ENCODE data around the gene PDE9A. TPM values are rescaled to one million over a fixed set of nuclear protein-coding genes. Genes with fewer than 3 reads are reported as not detected.

The PDE9A gene
- total and polyA plus RNA-seq, 5 donors from 2014 or later, result 1.4 to 7.3 (median 2.6) TPM

DNA sequence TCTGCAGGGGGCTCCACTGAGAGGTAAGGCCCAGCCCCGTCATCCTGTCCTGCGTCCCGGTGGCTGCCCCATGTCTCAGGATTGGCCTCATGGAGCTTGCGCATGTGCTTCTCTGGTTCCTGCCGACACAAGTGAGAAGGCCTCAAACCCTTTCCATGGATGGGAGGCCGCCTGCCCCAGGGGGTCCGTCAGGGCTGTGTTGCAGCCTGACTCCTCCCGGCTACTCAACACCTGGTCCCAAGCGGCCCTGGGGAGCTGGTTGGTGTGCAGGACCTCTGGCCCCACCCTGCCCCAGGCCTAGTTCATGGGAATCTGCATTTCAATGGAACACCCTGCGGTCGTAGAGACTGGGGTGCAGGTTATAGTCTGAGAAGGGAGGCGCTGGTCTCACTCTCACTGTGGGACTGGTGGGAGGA, 21.1 kb upstream of the PDE9A start:
- Mint-ChIP-seq H3K27ac (no peak overlapping the region), H3K27me3 (no peaks in the 10 kb centered on the region), H3K9me3 (no peaks in the 10 kb centered on the region), H3K4me3 (no peak overlapping the region), H3K36me3 (no peaks in the 10 kb centered on the region), H3K4me1 (peaks cover 0 to 2% (median 0%) of the 10 kb centered on the region in 4 donors)
- Histone ChIP-seq H3K27me3 (ENCODE audit: control insufficient read depth, insufficient read depth, low read length) (peaks cover 2% of the 10 kb centered on the region), H3K36me3 (ENCODE audit: control insufficient read depth, insufficient read depth, low read length) (no peaks in the 10 kb centered on the region), H3K27ac (ENCODE audit: insufficient read depth, low read length, poor library complexity, severe bottlenecking) (no peak overlapping the region), H3K4me1 (ENCODE audit: control insufficient read depth, insufficient read depth, low read length, poor library complexity, severe bottlenecking) (no peaks in the 10 kb centered on the region), H3K9me3 (ENCODE audit: control insufficient read depth in 2 of 2, low read length in 2 of 2) (no peaks in the 10 kb centered on the region), H3K4me3 (ENCODE audit: low read depth, low read length) (no peak overlapping the region)
- ATAC-seq (ENCODE audit: low read depth in 2 of 2), result no peak
- no peak for DNase-seq

GRCh38 chr21:42632771-42633690, 20.4 kb upstream of the PDE9A start:
- Mint-ChIP-seq H3K9me3 (no peaks in the 10 kb centered on the region), H3K4me3 (no peak overlapping the region), H3K27me3 (no peaks in the 10 kb centered on the region), H3K27ac (no peak overlapping the region), H3K4me1 (peaks cover 0 to 2% (median 0%) of the 10 kb centered on the region in 4 donors), H3K36me3 (no peaks in the 10 kb centered on the region)
- H3K9me3 ChIP-seq (ENCODE audit: control insufficient read depth in 2 of 2, low read length in 2 of 2), result no peaks in the 10 kb centered on the region
- no peak for DNase-seq
- no peaks in the 10 kb centered on the region for H3K36me3 ChIP-seq (ENCODE audit: control insufficient read depth, insufficient read depth, low read length)
- peaks cover 2% of the 10 kb centered on the region for H3K27me3 ChIP-seq (ENCODE audit: control insufficient read depth, insufficient read depth, low read length)
- no peaks in the 10 kb centered on the region for H3K4me1 ChIP-seq (ENCODE audit: control insufficient read depth, insufficient read depth, low read length, poor library complexity, severe bottlenecking)
- ATAC-seq (ENCODE audit: low read depth in 2 of 2), result no peak
- no peak overlapping the region for H3K27ac ChIP-seq (ENCODE audit: insufficient read depth, low read length, poor library complexity, severe bottlenecking)
- H3K4me3 ChIP-seq (ENCODE audit: low read depth, low read length), result no peak overlapping the region

DNA sequence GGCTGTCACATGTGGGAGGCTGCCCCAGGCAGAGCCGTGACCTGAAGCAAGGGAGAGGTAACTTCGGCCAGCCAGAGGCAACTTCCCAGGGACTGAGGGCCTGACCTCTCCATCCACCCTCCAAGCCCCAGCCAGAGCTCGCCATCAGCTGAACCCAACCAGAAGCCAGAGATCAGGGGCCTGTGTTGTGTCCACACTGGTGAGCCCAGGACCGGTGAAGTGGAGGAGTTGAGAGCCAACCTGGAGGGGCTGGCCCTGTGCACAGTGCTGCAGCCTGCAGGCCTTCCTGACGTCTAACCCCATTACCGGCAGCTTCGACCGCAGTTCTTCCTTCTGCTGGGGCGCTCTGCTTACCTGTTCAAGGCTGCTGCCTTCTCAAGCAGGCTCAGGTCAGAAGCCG, 19.6 kb upstream of the PDE9A start:
- H3K27ac ChIP-seq (ENCODE audit: insufficient read depth, low read length, poor library complexity, severe bottlenecking), result no peak overlapping the region
- Mint-ChIP-seq H3K4me3 (no peak overlapping the region), H3K9me3 (no peaks in the 10 kb centered on the region), H3K27me3 (no peaks in the 10 kb centered on the region), H3K36me3 (no peaks in the 10 kb centered on the region), H3K4me1 (peaks cover 0 to 2% (median 0%) of the 10 kb centered on the region in 4 donors), H3K27ac (no peak overlapping the region)
- no peak overlapping the region for H3K4me3 ChIP-seq (ENCODE audit: low read depth, low read length)
- H3K9me3 ChIP-seq (ENCODE audit: control insufficient read depth in 2 of 2, low read length in 2 of 2), result no peaks in the 10 kb centered on the region
- H3K36me3 ChIP-seq (ENCODE audit: control insufficient read depth, insufficient read depth, low read length), result no peaks in the 10 kb centered on the region
- peaks cover 2% of the 10 kb centered on the region for H3K27me3 ChIP-seq (ENCODE audit: control insufficient read depth, insufficient read depth, low read length)
- DNase-seq, result no peak
- ATAC-seq (ENCODE audit: low read depth in 2 of 2), result no peak
- no peaks in the 10 kb centered on the region for H3K4me1 ChIP-seq (ENCODE audit: control insufficient read depth, insufficient read depth, low read length, poor library complexity, severe bottlenecking)

- Mint-ChIP-seq H3K36me3 (no peaks in the 10 kb centered on the region), H3K27ac (no peak overlapping the region), H3K4me1 (peaks cover 0 to 2% (median 0%) of the 10 kb centered on the region in 4 donors), H3K27me3 (no peaks in the 10 kb centered on the region), H3K4me3 (no peak overlapping the region), H3K9me3 (no peaks in the 10 kb centered on the region)
- no peaks in the 10 kb centered on the region for H3K36me3 ChIP-seq (ENCODE audit: control insufficient read depth, insufficient read depth, low read length)
- peaks cover 2% of the 10 kb centered on the region for H3K27me3 ChIP-seq (ENCODE audit: control insufficient read depth, insufficient read depth, low read length)
- DNase-seq, result no peak
- H3K4me1 ChIP-seq (ENCODE audit: control insufficient read depth, insufficient read depth, low read length, poor library complexity, severe bottlenecking), result no peaks in the 10 kb centered on the region
- no peaks in the 10 kb centered on the region for H3K9me3 ChIP-seq (ENCODE audit: control insufficient read depth in 2 of 2, low read length in 2 of 2)
- ATAC-seq (ENCODE audit: low read depth in 2 of 2), result no peak
- H3K4me3 ChIP-seq (ENCODE audit: low read depth, low read length), result no peak overlapping the region
- no peak overlapping the region for H3K27ac ChIP-seq (ENCODE audit: insufficient read depth, low read length, poor library complexity, severe bottlenecking)
Measured at GRCh38 chr21:42635848-42636519, 17.4 kb upstream of the PDE9A start.

DNA sequence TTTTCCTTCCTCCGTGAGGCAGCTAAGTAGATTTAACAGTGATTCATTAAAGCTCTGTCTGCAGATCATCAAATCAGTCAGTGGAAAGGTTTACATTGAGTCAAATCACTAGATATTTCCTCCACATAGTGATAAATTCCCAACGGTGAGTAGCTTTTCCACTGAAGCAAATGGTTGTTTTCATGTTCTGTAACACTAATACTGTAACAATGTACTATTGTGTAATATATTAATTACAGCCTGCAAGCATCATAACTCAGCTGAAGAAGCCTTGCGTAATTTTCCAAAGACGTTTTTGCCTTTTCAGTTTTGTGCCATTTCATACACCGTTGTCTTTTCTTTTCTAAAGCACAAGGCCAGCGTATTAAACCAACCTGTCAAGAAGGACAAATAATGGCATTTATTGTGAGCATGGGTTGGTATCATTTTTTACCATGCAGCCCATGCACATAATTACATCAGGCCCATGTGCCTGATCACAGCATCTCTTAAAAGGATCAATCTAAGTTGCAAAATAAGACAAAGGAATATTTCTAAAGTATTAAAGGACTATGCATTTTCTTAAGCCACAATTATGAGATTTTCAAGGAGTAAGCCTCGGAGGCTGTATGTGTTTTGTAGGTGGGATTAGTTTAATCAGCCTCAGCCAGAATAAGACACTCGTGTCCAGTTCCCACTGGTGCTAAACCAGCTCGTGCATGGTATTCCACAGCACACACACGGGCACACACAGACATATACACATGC, 16.7 kb upstream of the PDE9A start:
- Histone ChIP-seq H3K27me3 (ENCODE audit: control insufficient read depth, insufficient read depth, low read length) (peaks cover 2% of the 10 kb centered on the region), H3K4me1 (ENCODE audit: control insufficient read depth, insufficient read depth, low read length, poor library complexity, severe bottlenecking) (no peaks in the 10 kb centered on the region), H3K9me3 (ENCODE audit: control insufficient read depth in 2 of 2, low read length in 2 of 2) (no peaks in the 10 kb centered on the region), H3K36me3 (ENCODE audit: control insufficient read depth, insufficient read depth, low read length) (no peaks in the 10 kb centered on the region), H3K4me3 (ENCODE audit: low read depth, low read length) (no peak overlapping the region), H3K27ac (ENCODE audit: insufficient read depth, low read length, poor library complexity, severe bottlenecking) (no peak overlapping the region)
- Mint-ChIP-seq H3K9me3 (no peaks in the 10 kb centered on the region), H3K36me3 (no peaks in the 10 kb centered on the region), H3K4me1 (no peaks in the 10 kb centered on the region), H3K27ac (no peak overlapping the region), H3K4me3 (no peak overlapping the region), H3K27me3 (no peaks in the 10 kb centered on the region)
- ATAC-seq (ENCODE audit: low read depth in 2 of 2), result no peak
- DNase-seq, result no peak

DNA sequence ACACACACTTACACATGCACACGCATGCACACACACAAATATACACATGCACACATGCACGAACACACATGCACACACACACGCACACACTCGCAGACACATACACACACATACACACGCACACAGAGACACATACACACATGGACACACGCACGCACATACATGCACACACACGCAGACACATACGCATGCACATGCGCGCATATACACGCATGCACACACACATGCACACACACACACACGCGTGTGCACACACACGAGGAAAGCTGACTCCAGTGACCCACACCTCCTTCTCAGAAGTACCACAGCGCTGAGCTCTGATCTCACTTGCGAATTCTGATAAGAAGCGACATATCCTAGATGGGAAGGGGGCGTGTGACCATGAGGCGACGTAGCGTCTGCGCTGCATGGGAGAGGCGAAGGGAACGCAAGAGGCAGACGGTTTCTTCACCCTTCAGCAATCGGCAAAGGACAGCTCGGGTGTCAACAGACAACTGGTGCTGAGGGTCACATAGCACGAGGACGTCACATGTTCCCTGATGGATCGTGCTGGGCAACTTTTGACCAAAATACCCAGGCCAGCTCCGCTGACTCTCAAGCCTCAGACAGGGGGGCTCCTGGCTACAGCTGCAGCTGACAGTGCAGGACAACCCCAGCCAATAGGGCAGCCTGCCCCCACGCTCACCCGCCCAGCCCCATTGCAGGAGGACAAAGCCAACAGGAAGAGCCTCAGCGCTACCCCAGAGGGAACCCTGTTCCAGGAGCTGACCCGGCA, 16.0 kb upstream of the PDE9A start:
- no peak overlapping the region for H3K27ac ChIP-seq (ENCODE audit: insufficient read depth, low read length, poor library complexity, severe bottlenecking)
- no peak overlapping the region for H3K27ac Mint-ChIP-seq
- H3K36me3 Mint-ChIP-seq, result no peaks in the 10 kb centered on the region
- H3K27me3 Mint-ChIP-seq, result peaks cover 4% of the 10 kb centered on the region
- no peaks in the 10 kb centered on the region for H3K9me3 ChIP-seq (ENCODE audit: control insufficient read depth in 2 of 2, low read length in 2 of 2)
- H3K9me3 Mint-ChIP-seq, result no peaks in the 10 kb centered on the region
- H3K4me1 ChIP-seq (ENCODE audit: control insufficient read depth, insufficient read depth, low read length, poor library complexity, severe bottlenecking), result no peaks in the 10 kb centered on the region
- no peak for ATAC-seq (ENCODE audit: low read depth in 2 of 2)
- H3K4me3 Mint-ChIP-seq, result no peak overlapping the region
- H3K36me3 ChIP-seq (ENCODE audit: control insufficient read depth, insufficient read depth, low read length), result no peaks in the 10 kb centered on the region
- DNase-seq, result no peak
- H3K27me3 ChIP-seq (ENCODE audit: control insufficient read depth, insufficient read depth, low read length), result peaks cover 2% of the 10 kb centered on the region
- H3K4me3 ChIP-seq (ENCODE audit: low read depth, low read length), result no peak overlapping the region
- no peaks in the 10 kb centered on the region for H3K4me1 Mint-ChIP-seq

DNA sequence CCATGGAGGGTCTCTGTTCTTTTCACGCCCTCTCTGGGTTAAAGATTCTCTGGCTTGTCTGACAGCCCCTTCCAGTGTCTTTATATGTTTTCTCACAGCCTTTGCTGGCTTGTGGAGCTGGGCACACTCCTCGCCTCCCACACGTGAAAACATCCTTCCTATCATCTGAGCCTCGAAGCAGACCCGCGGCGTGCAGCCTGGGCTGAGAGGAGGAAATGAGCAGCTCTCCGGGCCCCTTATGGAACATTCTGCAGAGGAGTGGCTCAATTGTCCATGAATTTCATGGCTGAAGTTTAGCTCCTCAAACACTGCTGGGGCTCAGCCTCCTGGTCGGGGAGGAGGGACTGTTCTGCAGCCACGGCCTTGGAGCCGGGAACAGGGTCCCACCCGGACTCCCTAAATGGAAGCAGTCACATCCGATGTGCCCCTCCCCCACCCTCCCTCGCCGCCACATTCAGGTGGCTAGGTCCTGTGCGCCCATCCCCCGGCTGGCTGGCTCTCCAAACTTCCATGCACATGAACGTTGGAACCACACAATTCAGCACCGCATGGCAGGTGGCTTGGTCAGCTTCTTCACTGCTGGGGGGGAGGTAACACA, 15.1 kb upstream of the PDE9A start:
- DNase-seq (no peak), ATAC-seq (ENCODE audit: low read depth in 2 of 2) (no peak)
- Histone ChIP-seq H3K27ac (ENCODE audit: insufficient read depth, low read length, poor library complexity, severe bottlenecking) (no peak overlapping the region), H3K4me3 (ENCODE audit: low read depth, low read length) (no peak overlapping the region), H3K4me1 (ENCODE audit: control insufficient read depth, insufficient read depth, low read length, poor library complexity, severe bottlenecking) (no peaks in the 10 kb centered on the region), H3K36me3 (ENCODE audit: control insufficient read depth, insufficient read depth, low read length) (no peaks in the 10 kb centered on the region), H3K27me3 (ENCODE audit: control insufficient read depth, insufficient read depth, low read length) (peaks cover 2% of the 10 kb centered on the region), H3K9me3 (ENCODE audit: control insufficient read depth in 2 of 2, low read length in 2 of 2) (no peaks in the 10 kb centered on the region)
- no peak overlapping the region for H3K27ac Mint-ChIP-seq
- no peaks in the 10 kb centered on the region for H3K4me1 Mint-ChIP-seq
- H3K4me3 Mint-ChIP-seq, result no peak overlapping the region
- no peaks in the 10 kb centered on the region for H3K9me3 Mint-ChIP-seq
- no peaks in the 10 kb centered on the region for H3K36me3 Mint-ChIP-seq
- peaks cover 8% of the 10 kb centered on the region for H3K27me3 Mint-ChIP-seq
